HL-60 (cell line): ENCODE measurements around the gene SMAD2.

ENCODE experiments used
- DNase-seq, 2 experiments: peaks; one replicate each; pipeline ENCODE4 v3.0.0-alpha.2; 2010 to 2020; ENCODE audit warnings: low read depth in 1 of 2, low spot score in 1 of 2
- H3K27ac ChIP-seq: fragments of 250-450 bp; sonication (Bioruptor Pico); replicated peaks from 2 replicates; pipeline ENCODE4 v1.5.1; 2020; ENCODE audit warnings: mild to moderate bottlenecking, moderate library complexity
- H3K27me3 ChIP-seq: fragments of 250-450 bp; sonication (Bioruptor Pico); 2 replicates; pipeline ENCODE4 v1.5.1; 2021; ENCODE audit warnings: mild to moderate bottlenecking, moderate library complexity; ENCODE audit not compliant: insufficient read depth, poor library complexity, severe bottlenecking
- H3K4me3 ChIP-seq: replicated peaks from 2 replicates; pipeline ENCODE4 v1.5.1; 2011; ENCODE audit warnings: mild to moderate bottlenecking, control low read depth, low read length; ENCODE audit not compliant: insufficient read depth
- CTCF ChIP-seq: IDR thresholded peaks from one replicate; pipeline ENCODE4 v1.5.1; 2011; ENCODE audit warnings: low read length, control low read depth, inconsistent platforms; ENCODE audit not compliant: insufficient read depth
- GABPA ChIP-seq: IDR thresholded peaks from 2 replicates; pipeline ENCODE4 v1.6.1; 2012; ENCODE audit warnings: low read depth
- POLR2AphosphoS5 ChIP-seq: IDR thresholded peaks from 2 replicates; pipeline ENCODE4 v1.6.1; 2012; ENCODE audit warnings: low read depth
- REST ChIP-seq: IDR thresholded peaks from 2 replicates; pipeline ENCODE4 v1.6.1; 2012; ENCODE audit warnings: low read depth; ENCODE audit not compliant: insufficient replicate concordance
- SPI1 ChIP-seq: IDR thresholded peaks from 2 replicates; pipeline ENCODE4 v1.6.1; 2012; ENCODE audit warnings: low read depth, mild to moderate bottlenecking, borderline replicate concordance

Gene SMAD2

GRCh38 chr18:47950511-47950910 is 20.1 kb upstream of the SMAD2 start:
- Histone ChIP-seq H3K4me3 (no peak overlapping the region), H3K27me3 (no peaks in the 10 kb centered on the region), H3K27ac (no peak overlapping the region)
- TF ChIP-seq GABPA: no peak
- TF ChIP-seq POLR2AphosphoS5: no peak
- TF ChIP-seq CTCF: no peak
- TF ChIP-seq REST: no peak
- no peak for TF ChIP-seq SPI1
- no peak for DNase-seq

GRCh38 chr18:47949202-47949601 is 18.7 kb upstream of the SMAD2 start:
- TF ChIP-seq GABPA (no peak), CTCF (no peak), REST (no peak), POLR2AphosphoS5 (no peak), SPI1 (no peak)
- no peak overlapping the region for H3K27ac ChIP-seq
- no peaks in the 10 kb centered on the region for H3K27me3 ChIP-seq
- H3K4me3 ChIP-seq: no peak overlapping the region
- DNase-seq: no peak

- TF ChIP-seq SPI1 (no peak), REST (no peak), CTCF (no peak), POLR2AphosphoS5 (no peak), GABPA (no peak)
- no peak for DNase-seq
These were observed 16.4 kb upstream of the SMAD2 start for GRCh38 chr18:47946889-47947288.

More at GRCh38 chr18:47946889-47947288, 16.4 kb upstream of the SMAD2 start:
- H3K27me3 ChIP-seq: no peaks in the 10 kb centered on the region
- H3K27ac ChIP-seq: no peak overlapping the region
- no peak overlapping the region for H3K4me3 ChIP-seq
